Skeletal muscle satellite cell (primary cell): ENCODE data around the gene TMEM234.
A peak's percentile ranks its signal among the peaks of the same experiment; 100 is the strongest.

Experiments
- H3K27me3 ChIP-seq: 2 replicates; pipeline ENCODE4 v1.7.0; 2013; ENCODE audit warnings: low read length; ENCODE audit not compliant: control insufficient read depth, insufficient read depth
- H3K36me3 ChIP-seq: 2 replicates; pipeline ENCODE4 v1.7.0; 2013; ENCODE audit warnings: mild to moderate bottlenecking, control low read depth, low read length; ENCODE audit not compliant: insufficient read depth
- H3K4me1 ChIP-seq: 2 replicates; pipeline ENCODE4 v1.7.0; 2013; ENCODE audit warnings: low read length; ENCODE audit not compliant: control insufficient read depth, insufficient read depth
- H3K4me2 ChIP-seq: 2 replicates; pipeline ENCODE4 v1.7.0; 2013; ENCODE audit warnings: mild to moderate bottlenecking, low read length
- H3K4me3 ChIP-seq: 2 replicates; pipeline ENCODE4 v1.7.0; 2013; ENCODE audit warnings: low read length
- H3K9ac ChIP-seq: 2 replicates; pipeline ENCODE4 v1.7.0; 2013; ENCODE audit warnings: mild to moderate bottlenecking, low read depth, low read length, moderate library complexity
- H3K9me3 ChIP-seq: replicated peaks from 2 replicates; pipeline ENCODE4 v1.7.0; 2013; ENCODE audit warnings: mild to moderate bottlenecking, control low read depth, low read length

Gene TMEM234

DNA sequence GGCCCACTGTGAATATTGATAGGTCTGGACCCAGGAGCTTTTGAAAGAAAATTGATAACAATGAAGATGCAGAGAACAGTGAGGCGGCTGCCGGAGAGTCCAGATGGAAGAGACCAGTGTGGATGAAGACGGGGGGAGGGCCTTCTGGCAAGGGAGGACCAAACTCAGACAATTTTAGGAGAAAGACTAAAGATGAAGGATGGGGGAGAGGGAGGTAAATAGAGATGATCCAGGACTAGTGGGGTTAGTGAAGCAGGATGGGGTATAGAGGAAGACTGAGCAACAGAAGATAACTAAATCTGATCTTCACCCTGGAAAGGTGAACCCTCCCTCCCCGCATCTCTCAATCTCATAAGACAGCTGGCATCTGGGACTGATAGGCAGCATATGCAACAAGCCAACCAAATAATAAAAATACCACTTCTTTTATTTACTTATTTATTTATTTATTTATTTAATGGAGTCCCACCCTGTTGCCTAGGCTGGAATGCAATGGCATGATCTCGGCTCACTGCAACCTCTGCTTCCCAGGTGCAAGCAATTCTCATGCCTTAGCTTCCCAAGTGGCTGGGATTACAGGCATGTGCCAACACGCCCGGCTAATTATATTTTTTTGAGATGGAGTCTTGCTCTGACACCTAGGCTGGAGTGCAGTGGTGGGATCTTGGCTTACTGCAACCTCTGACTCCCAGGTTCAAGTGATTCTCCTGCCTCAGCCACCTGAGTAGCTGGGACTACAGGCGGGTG, 10.6 kb upstream of the TMEM234 start:
- Histone ChIP-seq H3K27me3 (no peaks in the 10 kb centered on the region), H3K4me1 (peaks cover 21% of the 10 kb centered on the region), H3K36me3 (peaks cover 36% of the 10 kb centered on the region), H3K9me3 (no peaks in the 10 kb centered on the region), H3K9ac (no peak overlapping the region), H3K4me2 (no peak overlapping the region), H3K4me3 (no peak overlapping the region)

DNA sequence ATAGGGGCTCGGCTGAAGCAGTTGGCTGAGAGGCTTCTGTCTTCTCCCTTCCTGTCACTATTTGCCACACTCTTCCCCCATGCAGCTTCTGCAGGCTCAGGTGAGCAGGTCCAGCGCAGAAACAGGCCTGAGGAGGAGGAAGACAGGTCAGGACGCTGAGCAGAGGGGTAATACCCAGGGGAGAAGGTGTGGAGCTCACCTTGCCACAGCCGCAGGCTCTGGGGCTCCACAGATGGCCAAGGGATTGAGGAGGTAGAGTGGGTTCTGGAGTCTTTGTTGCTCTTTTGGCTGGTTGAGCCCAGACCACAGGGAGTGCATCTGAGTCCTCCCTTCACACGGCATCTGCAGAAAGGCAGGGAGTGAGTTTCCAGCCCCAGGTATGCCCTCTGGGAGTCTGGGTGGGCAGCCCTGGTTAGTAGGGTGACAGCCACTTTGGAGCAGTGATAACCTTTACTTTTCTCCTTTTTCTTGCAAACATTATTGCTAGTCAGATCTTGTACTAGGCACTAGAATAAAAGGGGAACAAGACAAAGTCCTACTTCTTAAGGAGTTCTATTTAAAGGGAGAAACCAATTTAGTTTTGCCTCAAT, 9.8 kb upstream of the TMEM234 start:
- no peak overlapping the region for H3K9ac ChIP-seq
- no peak overlapping the region for H3K4me2 ChIP-seq
- peaks cover 37% of the 10 kb centered on the region for H3K36me3 ChIP-seq
- H3K4me3 ChIP-seq: no peak overlapping the region
- H3K9me3 ChIP-seq: no peaks in the 10 kb centered on the region
- H3K27me3 ChIP-seq: no peaks in the 10 kb centered on the region
- H3K4me1 ChIP-seq: peaks cover 19% of the 10 kb centered on the region

DNA sequence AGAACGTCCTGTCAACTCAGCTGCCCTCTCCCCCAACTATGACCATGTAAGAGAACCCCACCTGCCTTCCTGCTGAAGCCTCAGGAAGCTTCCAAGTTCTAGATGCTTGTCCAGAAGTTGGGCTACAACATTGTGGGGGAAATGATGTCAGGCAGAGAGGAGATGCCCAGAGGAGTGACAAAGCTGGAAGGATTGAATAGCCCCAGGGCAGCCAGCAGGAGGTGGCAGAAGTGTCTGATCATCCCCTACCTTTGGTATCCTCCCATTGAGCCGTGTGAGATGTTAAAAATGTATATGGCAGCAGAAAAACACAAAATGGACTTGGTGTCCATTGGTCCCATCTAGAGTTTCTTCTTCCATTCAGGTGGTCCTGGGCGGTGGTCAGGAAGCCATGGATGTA, 6.6 kb upstream of the TMEM234 start:
- Histone ChIP-seq H3K9ac (no peak overlapping the region), H3K36me3 (peaks cover 52% of the 10 kb centered on the region), H3K4me1 (peaks cover 3% of the 10 kb centered on the region), H3K27me3 (no peaks in the 10 kb centered on the region), H3K4me3 (no peak overlapping the region), H3K4me2 (no peak overlapping the region), H3K9me3 (no peaks in the 10 kb centered on the region)

DNA sequence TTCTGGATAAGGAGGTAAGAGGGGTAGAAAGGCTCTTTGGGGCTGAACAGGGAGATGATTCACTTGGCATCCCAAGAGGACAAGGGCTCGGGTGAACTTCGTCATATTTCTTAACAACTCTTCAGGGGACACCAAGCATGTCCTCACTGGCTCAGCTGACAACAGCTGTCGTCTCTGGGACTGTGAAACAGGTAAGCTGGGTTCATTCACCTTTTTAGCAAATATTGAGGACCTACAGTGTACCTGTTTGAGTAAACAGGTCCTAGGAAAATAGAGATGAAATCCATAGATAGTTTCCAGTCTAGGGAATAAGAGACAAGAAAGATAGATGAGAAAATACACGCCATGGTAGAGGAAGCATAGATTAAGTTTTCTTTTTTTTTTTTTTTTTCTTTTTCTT, 2.1 kb upstream of the TMEM234 start:
- H3K4me3 ChIP-seq: no peak overlapping the region
- H3K9ac ChIP-seq: peak overlapping the region; percentile 99
- peaks cover 27% of the 10 kb centered on the region for H3K4me1 ChIP-seq
- no peaks in the 10 kb centered on the region for H3K27me3 ChIP-seq
- H3K9me3 ChIP-seq: no peaks in the 10 kb centered on the region
- H3K36me3 ChIP-seq: peaks cover 40% of the 10 kb centered on the region
- peak overlapping the region; percentile 96 for H3K4me2 ChIP-seq

DNA sequence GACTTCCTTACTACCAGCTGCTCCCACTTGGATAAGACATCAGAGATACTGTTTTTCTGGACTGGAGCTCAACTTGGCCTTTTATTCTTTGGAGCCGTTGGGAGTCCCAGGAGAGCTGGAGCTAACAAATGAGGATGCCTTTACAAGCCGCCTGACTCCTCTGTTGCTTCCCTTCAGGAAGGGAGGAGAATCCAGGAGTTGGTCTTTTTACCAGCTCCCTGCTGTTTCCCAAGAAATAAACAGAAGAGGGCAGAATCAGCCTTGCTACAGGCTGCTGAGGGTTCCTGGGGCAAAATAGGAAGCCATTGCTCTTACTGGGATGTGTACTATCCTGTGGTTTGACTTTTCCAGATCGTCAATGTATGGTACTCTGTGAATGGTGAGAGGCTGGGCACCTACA, 1.5 kb upstream of the TMEM234 start:
- Histone ChIP-seq H3K4me1 (peaks cover 27% of the 10 kb centered on the region), H3K36me3 (peaks cover 36% of the 10 kb centered on the region), H3K9me3 (no peaks in the 10 kb centered on the region), H3K4me2 (peak overlapping the region; percentile 96), H3K9ac (peak overlapping the region; percentile 99), H3K4me3 (peak overlapping the region; percentile 7), H3K27me3 (no peaks in the 10 kb centered on the region)

DNA sequence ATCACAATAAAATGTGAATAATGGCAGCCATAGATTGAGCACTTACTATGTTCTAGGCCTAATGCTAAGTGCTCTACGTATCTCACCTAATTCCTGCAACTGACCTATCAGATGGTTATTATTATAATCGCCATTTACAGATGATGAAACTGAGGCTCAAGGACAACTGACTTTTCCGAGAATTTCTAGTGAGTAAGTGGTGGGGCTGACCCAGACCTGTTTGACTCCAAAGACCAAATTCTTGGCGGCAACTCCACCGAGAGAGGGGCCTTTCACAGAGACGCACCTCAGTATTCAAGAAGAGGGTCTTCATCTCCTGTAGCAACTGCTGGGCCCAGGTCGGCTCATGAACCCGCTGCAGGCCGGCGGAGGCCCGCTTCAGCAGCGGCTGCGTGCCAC, 573 bp downstream of the TMEM234 start:
- Histone ChIP-seq H3K36me3 (peaks cover 29% of the 10 kb centered on the region), H3K9me3 (no peaks in the 10 kb centered on the region), H3K4me1 (peaks cover 27% of the 10 kb centered on the region), H3K9ac (peak overlapping the region; percentile 99), H3K4me3 (peak overlapping the region; percentile 88), H3K4me2 (peak overlapping the region; percentile 96), H3K27me3 (no peaks in the 10 kb centered on the region)

DNA sequence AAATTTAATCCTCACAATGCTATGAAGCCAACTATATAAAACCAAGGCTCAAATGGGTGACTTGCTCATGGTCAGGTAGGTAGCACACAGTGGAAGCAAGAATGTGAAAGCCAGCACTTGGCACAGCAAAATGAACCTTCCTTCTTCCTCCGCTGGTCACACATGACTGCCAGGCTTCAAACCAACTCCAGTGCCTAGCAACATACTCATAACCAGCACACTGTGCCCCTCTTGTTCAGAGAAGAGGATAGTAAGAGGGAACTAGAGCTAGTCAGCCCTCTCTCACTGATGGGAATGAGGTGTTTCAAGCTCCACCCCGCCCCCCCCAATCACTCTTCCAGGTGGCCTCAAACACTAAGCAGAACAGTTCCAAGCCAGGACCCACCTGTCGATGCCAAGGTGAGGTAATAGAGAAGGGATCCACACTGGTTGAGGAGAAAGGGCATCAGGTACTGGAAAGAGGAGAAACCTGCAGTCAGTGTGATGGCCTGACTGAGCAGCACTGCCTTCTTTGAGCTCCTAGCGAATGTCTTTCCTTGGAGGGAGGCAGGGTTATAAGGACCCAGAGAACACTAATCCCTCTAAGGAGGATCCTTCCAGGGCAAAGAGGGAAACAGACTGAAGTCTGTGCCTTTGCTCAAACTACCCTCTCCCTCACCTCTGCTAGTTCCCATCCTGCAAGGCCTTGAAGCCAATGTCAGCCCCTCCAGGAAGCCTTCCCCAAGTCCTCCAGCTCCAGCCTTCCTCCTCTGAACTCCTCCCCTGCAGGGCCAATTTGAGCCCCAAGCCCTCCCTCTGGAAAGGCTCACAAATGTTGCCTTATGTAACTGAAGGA, 1.2 kb downstream of the TMEM234 start:
- Histone ChIP-seq H3K36me3 (peaks cover 31% of the 10 kb centered on the region), H3K27me3 (no peaks in the 10 kb centered on the region), H3K4me3 (peak overlapping the region; percentile 88), H3K4me1 (peaks cover 27% of the 10 kb centered on the region), H3K9ac (peak overlapping the region; percentile 99), H3K4me2 (peak overlapping the region; percentile 96), H3K9me3 (no peaks in the 10 kb centered on the region)

DNA sequence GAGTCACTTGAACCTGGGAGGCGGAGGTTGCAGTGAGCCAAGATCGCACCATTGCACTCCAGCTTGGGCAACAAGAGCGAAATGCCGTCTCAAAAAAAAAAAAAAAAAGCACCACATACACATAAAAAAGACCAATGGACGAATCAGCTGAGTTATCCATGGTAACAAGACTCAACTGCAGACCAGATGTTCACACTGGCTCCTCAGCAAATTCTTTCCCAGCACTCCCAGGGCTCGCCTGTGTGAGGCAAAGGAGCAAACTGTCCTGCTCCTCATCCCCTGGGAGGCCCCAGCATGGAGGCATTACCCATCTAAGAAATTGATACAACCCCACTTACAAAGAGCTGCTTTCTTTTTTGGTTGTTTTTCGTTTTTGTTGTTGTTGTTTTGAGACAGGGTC, 3.1 kb downstream of the TMEM234 start:
- no peak overlapping the region for H3K4me2 ChIP-seq
- no peak overlapping the region for H3K4me3 ChIP-seq
- no peaks in the 10 kb centered on the region for H3K27me3 ChIP-seq
- no peaks in the 10 kb centered on the region for H3K9me3 ChIP-seq
- H3K9ac ChIP-seq: no peak overlapping the region
- H3K4me1 ChIP-seq: peaks cover 26% of the 10 kb centered on the region
- H3K36me3 ChIP-seq: peaks cover 35% of the 10 kb centered on the region

DNA sequence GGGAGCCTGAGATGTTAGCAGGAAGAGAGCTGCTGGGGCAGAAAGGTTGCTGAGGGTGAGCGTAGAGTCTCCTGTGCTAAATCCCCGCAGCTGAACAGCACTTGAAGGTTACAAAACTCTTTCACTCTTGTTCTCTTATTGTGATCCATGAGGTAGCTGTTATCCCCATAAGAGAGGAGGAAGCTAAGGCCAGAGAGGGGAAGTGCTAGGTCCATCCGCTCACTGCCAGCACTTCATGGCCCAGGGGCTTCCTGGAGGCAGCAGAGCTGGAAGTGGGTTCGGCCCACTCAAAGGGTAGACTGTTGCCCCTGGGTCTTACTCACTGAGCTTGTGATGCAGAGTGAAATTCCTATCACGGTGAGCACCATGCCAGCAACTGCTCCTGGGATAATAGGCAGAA, 5.6 kb downstream of the TMEM234 start:
- H3K27me3 ChIP-seq: no peaks in the 10 kb centered on the region
- no peak overlapping the region for H3K4me3 ChIP-seq
- no peaks in the 10 kb centered on the region for H3K9me3 ChIP-seq
- peaks cover 35% of the 10 kb centered on the region for H3K36me3 ChIP-seq
- peaks cover 14% of the 10 kb centered on the region for H3K4me1 ChIP-seq
- no peak overlapping the region for H3K4me2 ChIP-seq
- H3K9ac ChIP-seq: no peak overlapping the region

DNA sequence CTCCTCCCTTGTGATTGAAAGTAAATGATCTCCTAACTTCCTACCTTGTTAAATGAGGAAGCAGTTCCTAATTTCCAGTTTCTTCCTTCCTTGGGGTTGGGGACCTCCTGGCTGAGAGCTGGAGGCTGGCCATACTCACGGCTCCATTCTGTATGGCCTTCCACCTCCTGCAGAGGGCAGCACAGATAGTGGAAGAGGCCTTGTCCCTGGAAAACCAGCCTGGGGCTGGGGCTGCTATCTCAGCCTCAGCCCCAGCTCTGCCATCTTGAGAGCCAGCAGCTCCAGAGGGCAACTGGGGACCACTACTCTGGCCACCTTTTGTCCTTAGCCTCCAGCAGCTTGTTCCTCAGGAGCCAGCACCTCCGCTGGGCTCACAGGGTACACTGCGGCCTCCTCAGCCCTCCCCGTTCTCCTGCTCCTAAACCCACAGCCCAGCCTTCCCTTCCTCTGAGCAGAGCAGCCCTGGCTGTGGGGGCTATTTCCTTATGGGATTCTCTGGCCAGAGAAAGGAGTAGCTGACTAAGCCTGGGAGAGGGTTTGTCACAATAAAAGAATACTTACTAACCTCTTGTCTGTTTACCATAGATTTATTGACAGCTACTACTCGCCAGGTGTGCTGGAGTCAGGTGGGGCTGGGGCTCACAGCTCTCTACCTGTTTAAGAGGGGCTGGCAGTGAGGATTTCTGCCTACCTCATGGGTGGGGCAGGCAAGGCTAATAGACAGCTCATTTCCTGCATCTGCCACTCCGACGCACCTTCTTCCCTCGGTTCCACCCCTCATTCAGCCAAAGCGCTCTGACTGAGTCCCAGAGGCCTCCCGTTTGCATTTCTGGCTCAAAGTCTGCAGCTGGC, 6.3 kb downstream of the TMEM234 start:
- no peak overlapping the region for H3K9ac ChIP-seq
- H3K4me2 ChIP-seq: no peak overlapping the region
- no peaks in the 10 kb centered on the region for H3K9me3 ChIP-seq
- H3K4me1 ChIP-seq: peaks cover 7% of the 10 kb centered on the region
- no peaks in the 10 kb centered on the region for H3K27me3 ChIP-seq
- peaks cover 35% of the 10 kb centered on the region for H3K36me3 ChIP-seq
- H3K4me3 ChIP-seq: no peak overlapping the region

DNA sequence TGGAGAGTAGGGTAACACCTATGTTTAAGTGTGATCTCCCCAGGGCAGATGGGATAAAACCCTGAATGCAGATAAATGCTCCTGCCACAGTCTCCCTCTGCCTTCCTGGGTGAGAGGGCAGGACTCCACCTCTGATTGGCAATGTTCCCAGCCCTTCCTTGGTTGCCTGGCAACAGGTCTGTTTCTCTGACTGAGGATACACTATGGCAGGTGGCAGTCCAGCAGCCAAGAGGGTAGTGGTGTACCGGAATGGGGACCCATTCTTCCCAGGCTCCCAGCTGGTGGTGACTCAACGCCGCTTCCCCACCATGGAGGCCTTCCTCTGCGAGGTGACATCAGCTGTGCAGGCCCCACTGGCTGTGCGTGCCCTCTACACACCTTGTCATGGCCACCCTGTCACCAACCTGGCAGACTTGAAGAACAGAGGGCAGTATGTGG, 13.2 kb downstream of the TMEM234 start, which contains the start of gene DCDC2B:
Gene DCDC2B, plus strand, starts transcription at position 199 of the 438 bp plus-strand sequence. Its CDS starts 5 bp downstream, at position 204.
- peaks cover 7% of the 10 kb centered on the region for H3K36me3 ChIP-seq
- H3K4me3 ChIP-seq: no peak within 1 kb of the TSS
- H3K9ac ChIP-seq: no peak within 1 kb of the TSS
- peaks cover 11% of the 10 kb centered on the region for H3K4me1 ChIP-seq
- H3K4me2 ChIP-seq: no peak within 1 kb of the TSS
- no peaks in the 10 kb centered on the region for H3K27me3 ChIP-seq
- no peaks in the 10 kb centered on the region for H3K9me3 ChIP-seq
